Spinal cord (tissue), 10 donors: ENCODE measurements around the gene GRK2. TPM values are rescaled to one million over a fixed set of nuclear protein-coding genes. Genes with fewer than 3 reads are reported as not detected.

Experiments used
- DNase-seq, 6 donors: peaks; one replicate each; pipeline versions ENCODE4 v3.0.0 to v3.0.0-alpha.2; 2013 to 2015; ENCODE audit warnings: low spot score in 6 of 6, low read depth in 4 of 6
- H3K27ac ChIP-seq: one replicate; pipeline ENCODE4 v1.5.1; 2013; ENCODE audit warnings: low read depth, low read length, control low read depth
- H3K27me3 ChIP-seq: one replicate; pipeline ENCODE4 v1.6.1; 2013; ENCODE audit warnings: low read length; ENCODE audit not compliant: control insufficient read depth, insufficient read depth
- H3K36me3 ChIP-seq: one replicate; pipeline ENCODE4 v1.6.1; 2013; ENCODE audit warnings: low read length; ENCODE audit not compliant: control insufficient read depth, insufficient read depth
- H3K4me1 ChIP-seq: one replicate; pipeline ENCODE4 v1.6.1; 2013; ENCODE audit warnings: low read length; ENCODE audit not compliant: control insufficient read depth, insufficient read depth
- H3K4me3 ChIP-seq: one replicate; pipeline ENCODE4 v1.5.1; 2013; ENCODE audit warnings: low read depth, low read length, control low read depth
- H3K9me3 ChIP-seq: one replicate; pipeline ENCODE4 v1.6.1; 2013; ENCODE audit warnings: low read length; ENCODE audit not compliant: control insufficient read depth, insufficient read depth
- WGBS: methylation state at CpG from one replicate; pipeline ENCODE4 v1.1.5; 2013; ENCODE audit warnings: missing lambda C conversion rate; ENCODE audit not compliant: insufficient coverage; 5-methylcytosine and 5-hydroxymethylcytosine counted together
- polyA plus RNA-seq, 2 donors: library from polyadenylated mRNA; unstranded; fragments of 120-200 nt; gene quantifications; one replicate each; pipeline ENCODE4 v1.2.1, GENCODE V29; 2013; ENCODE audit not compliant: insufficient read length in 2 of 2
- total RNA-seq, 2 donors: library from RNA; depleted of rRNA in 1 of 2; stranded (reverse); fragments of 120-200 nt in 1 of 2; fragments of >200 nt in 1 of 2; gene quantifications; one replicate each; pipeline versions ENCODE4 v1.2.3 to v1.2.4, GENCODE V29; 2013 to 2014
- donor health status: healthy.

The GRK2 gene
- total and polyA plus RNA-seq, 4 donors, result 44.6 to 125 (median 75.8) TPM

GRCh38 chr11:67275606-67276409 is 9.5 kb downstream of the GRK2 start:
- H3K4me3 ChIP-seq, result no peak overlapping the region
- 94% methylated on average over 17 of the region's 17 CpGs for WGBS
- H3K9me3 ChIP-seq, result no peaks in the 10 kb centered on the region
- H3K4me1 ChIP-seq, result peaks cover 77% of the 10 kb centered on the region
- DNase-seq, result no peak
- H3K27me3 ChIP-seq, result no peaks in the 10 kb centered on the region
- peaks cover 90% of the 10 kb centered on the region for H3K36me3 ChIP-seq
- H3K27ac ChIP-seq, result no peak overlapping the region

GRCh38 chr11:67276781-67277230 is 10.5 kb downstream of the GRK2 start:
- H3K9me3 ChIP-seq, result no peaks in the 10 kb centered on the region
- H3K4me3 ChIP-seq, result no peak overlapping the region
- peaks cover 67% of the 10 kb centered on the region for H3K4me1 ChIP-seq
- H3K27me3 ChIP-seq, result no peaks in the 10 kb centered on the region
- WGBS, result 27% methylated on average over 16 of the region's 16 CpGs
- peak in 2 of 6 donors; percentile 48 to 60 for DNase-seq
- H3K27ac ChIP-seq, result peak overlapping the region; percentile 84
- peaks cover 93% of the 10 kb centered on the region for H3K36me3 ChIP-seq

- H3K27me3 ChIP-seq, result no peaks in the 10 kb centered on the region
- peak in 2 of 6 donors; percentile 33 to 76 for DNase-seq
- H3K4me1 ChIP-seq, result peaks cover 61% of the 10 kb centered on the region
- peak overlapping the region; percentile 84 for H3K27ac ChIP-seq
- no peak overlapping the region for H3K4me3 ChIP-seq
- 42% methylated on average over 22 of the region's 24 CpGs for WGBS
- H3K9me3 ChIP-seq, result no peaks in the 10 kb centered on the region
- peaks cover 93% of the 10 kb centered on the region for H3K36me3 ChIP-seq
Observed at GRCh38 chr11:67277231-67277961, 11.1 kb downstream of the GRK2 start.

- DNase-seq, result no peak
- Histone ChIP-seq H3K36me3 (peaks cover 93% of the 10 kb centered on the region), H3K4me3 (no peak overlapping the region), H3K9me3 (no peaks in the 10 kb centered on the region), H3K27ac (peak overlapping the region; percentile 84), H3K27me3 (no peaks in the 10 kb centered on the region), H3K4me1 (peaks cover 51% of the 10 kb centered on the region)
- 94% methylated on average over 14 of the region's 14 CpGs for whole genome bisulfite sequencing
Observed at GRCh38 chr11:67278135-67278938, 12.1 kb downstream of the GRK2 start.

- peaks cover 45% of the 10 kb centered on the region for H3K4me1 ChIP-seq
- H3K4me3 ChIP-seq, result no peak overlapping the region
- H3K27me3 ChIP-seq, result no peaks in the 10 kb centered on the region
- no peak for DNase-seq
- H3K27ac ChIP-seq, result no peak overlapping the region
- H3K36me3 ChIP-seq, result peaks cover 95% of the 10 kb centered on the region
- H3K9me3 ChIP-seq, result no peaks in the 10 kb centered on the region
- 91% methylated on average over 14 of the region's 14 CpGs for WGBS
Observed at GRCh38 chr11:67278939-67279588, 12.8 kb downstream of the GRK2 start.

- WGBS, result 98% methylated on average over 11 of the region's 17 CpGs
- Histone ChIP-seq H3K27ac (no peak overlapping the region), H3K4me1 (peaks cover 38% of the 10 kb centered on the region), H3K4me3 (no peak overlapping the region), H3K27me3 (no peaks in the 10 kb centered on the region), H3K9me3 (no peaks in the 10 kb centered on the region), H3K36me3 (peaks cover 95% of the 10 kb centered on the region)
- no peak for DNase-seq
Observed at GRCh38 chr11:67279589-67280340, 13.5 kb downstream of the GRK2 start.

- H3K4me3 ChIP-seq, result no peak overlapping the region
- no peak overlapping the region for H3K27ac ChIP-seq
- H3K4me1 ChIP-seq, result peaks cover 32% of the 10 kb centered on the region
- DNase-seq, result no peak
- H3K36me3 ChIP-seq, result peaks cover 95% of the 10 kb centered on the region
- H3K9me3 ChIP-seq, result no peaks in the 10 kb centered on the region
- WGBS, result 90% methylated on average over 10 of the region's 13 CpGs
- no peaks in the 10 kb centered on the region for H3K27me3 ChIP-seq
Observed at GRCh38 chr11:67280341-67280787, 14.1 kb downstream of the GRK2 start.

- DNase-seq, result no peak
- Histone ChIP-seq H3K27me3 (no peaks in the 10 kb centered on the region), H3K4me1 (peaks cover 28% of the 10 kb centered on the region), H3K27ac (no peak overlapping the region), H3K4me3 (no peak overlapping the region), H3K36me3 (peaks cover 95% of the 10 kb centered on the region), H3K9me3 (no peaks in the 10 kb centered on the region)
- WGBS, result 94% methylated on average over 27 of the region's 31 CpGs
Observed at GRCh38 chr11:67280788-67281551, 14.7 kb downstream of the GRK2 start.
